ENCODE data around the gene MPC1.
"Not testable (repeated sequence)": the region's sequence is repeated elsewhere in the genome, so short reads cannot be mapped to it uniquely, and the experiment has no call there.

MPC1 gene

GRCh38 chr6:166405386-166405785 is 22.6 kb upstream of the MPC1 start:
- DNase-seq: no peak

GRCh38 chr6:166402582-166403277 is 20.0 kb upstream of the MPC1 start:
- DNase-seq: no peak

GRCh38 chr6:166400649-166401250 is 18.0 kb upstream of the MPC1 start:
- DNase-seq: peak; percentile 73

- no peak for DNase-seq
Measured at GRCh38 chr6:166400181-166400580, 17.4 kb upstream of the MPC1 start.

- DNase-seq: no peak
Measured at GRCh38 chr6:166398348-166398747, 15.6 kb upstream of the MPC1 start.

GRCh38 chr6:166397849-166398248 is 15.1 kb upstream of the MPC1 start:
- DNase-seq: no peak

GRCh38 chr6:166395778-166396177 is 13.0 kb upstream of the MPC1 start:
- no peak for DNase-seq

GRCh38 chr6:166395351-166395750 is 12.6 kb upstream of the MPC1 start:
- DNase-seq: no peak

- no peak for DNase-seq
Measured at GRCh38 chr6:166394036-166394892, 11.5 kb upstream of the MPC1 start.

GRCh38 chr6:166393535-166393823 is 10.7 kb upstream of the MPC1 start:
- no peak for DNase-seq

GRCh38 chr6:166392755-166393534 is 10.2 kb upstream of the MPC1 start:
- not testable (repeated sequence) for DNase-seq

- no peak for DNase-seq
Measured at GRCh38 chr6:166389119-166389518, 6.4 kb upstream of the MPC1 start.

GRCh38 chr6:166388290-166389004 is 5.7 kb upstream of the MPC1 start:
- DNase-seq: no peak

GRCh38 chr6:166387642-166388289 is 5.0 kb upstream of the MPC1 start:
- DNase-seq: no peak

GRCh38 chr6:166387098-166387497 is 4.4 kb upstream of the MPC1 start:
- DNase-seq: not testable (repeated sequence)

GRCh38 chr6:166386111-166386510 is 3.4 kb upstream of the MPC1 start:
- DNase-seq: no peak

GRCh38 chr6:166383802-166384363 is 1.1 kb upstream of the MPC1 start:
- DNase-seq: not testable (repeated sequence)

GRCh38 chr6:166382500-166382932 is 224 bp downstream of the MPC1 start:
- DNase-seq: no peak

GRCh38 chr6:166381733-166382499 is 824 bp downstream of the MPC1 start:
- peak; percentile 78 for DNase-seq

- no peak for DNase-seq
Measured at GRCh38 chr6:166381381-166381732, 1.4 kb downstream of the MPC1 start.

- DNase-seq: no peak
Measured at GRCh38 chr6:166379800-166380199, 2.9 kb downstream of the MPC1 start.
